Natural killer cell (primary cell): ENCODE measurements around the gene MPP1. TPM values are rescaled to one million over a fixed set of nuclear protein-coding genes. Genes with fewer than 3 reads are reported as not detected.
A peak's percentile ranks its signal among the peaks of the same experiment; 100 is the strongest.
"Not testable (repeated sequence)": the region's sequence is repeated elsewhere in the genome, so short reads cannot be mapped to it uniquely, and the experiment has no call there.

Experiments
- ATAC-seq, 3 donors: fragments of 150-1000 bp in 2 of 3; fragments of 200-7000 bp in 1 of 3; cut with Tn5 transposase; 1 replicate in 1 of 3; 2 replicates in 2 of 3; pipeline ENCODE4 v1.10.0; 2021; ENCODE audit warnings: mild to moderate bottlenecking in 2 of 3, moderate library complexity in 2 of 3
- DNase-seq, 2 donors: peaks; one replicate each; pipeline versions ENCODE4 v3.0.0 to v3.0.0-alpha.2; 2013 to 2021; ENCODE audit warnings: mixed read lengths in 1 of 2
- H3K27ac ChIP-seq: one replicate; pipeline ENCODE4 v1.5.1; 2013; ENCODE audit warnings: mild to moderate bottlenecking, low read length
- H3K27me3 ChIP-seq: one replicate; pipeline ENCODE4 v1.6.1; 2013; ENCODE audit warnings: low read length; ENCODE audit not compliant: control insufficient read depth, insufficient read depth
- H3K36me3 ChIP-seq: one replicate; pipeline ENCODE4 v1.6.1; 2013; ENCODE audit warnings: low read length; ENCODE audit not compliant: control insufficient read depth, insufficient read depth
- H3K4me1 ChIP-seq: one replicate; pipeline ENCODE4 v1.6.1; 2013; ENCODE audit warnings: low read length; ENCODE audit not compliant: control insufficient read depth, insufficient read depth
- H3K4me3 ChIP-seq: one replicate; pipeline ENCODE4 v1.5.1; 2013; ENCODE audit warnings: low read length
- H3K9me3 ChIP-seq: one replicate; pipeline ENCODE4 v1.6.1; 2013; ENCODE audit warnings: low read length; ENCODE audit not compliant: control insufficient read depth, insufficient read depth
- H3K27ac Mint-ChIP-seq, 2 donors: one replicate each; pipeline ENCODE4 v1.8.0; 2022; ENCODE audit warnings: mild to moderate bottlenecking in 2 of 2, mixed read lengths in 2 of 2, moderate library complexity in 1 of 2
- H3K27me3 Mint-ChIP-seq, 2 donors: one replicate each; pipeline ENCODE4 v1.8.0; 2022; ENCODE audit warnings: low read depth in 2 of 2, mixed read lengths in 2 of 2
- H3K36me3 Mint-ChIP-seq: one replicate; pipeline ENCODE4 v1.8.0; 2022; ENCODE audit warnings: mixed read lengths
- H3K4me1 Mint-ChIP-seq, 2 donors: one replicate each; pipeline ENCODE4 v1.8.0; 2022; ENCODE audit warnings: mixed read lengths in 2 of 2
- H3K4me3 Mint-ChIP-seq: one replicate; pipeline ENCODE4 v1.8.0; 2022; ENCODE audit warnings: mild to moderate bottlenecking, moderate library complexity, mixed read lengths
- H3K9me3 Mint-ChIP-seq, 2 donors: one replicate each; pipeline ENCODE4 v1.8.0; 2022; ENCODE audit warnings: mixed read lengths in 2 of 2
- WGBS: methylation state at CpG from one replicate; pipeline ENCODE4 v1.1.7; 2013; ENCODE audit warnings: missing lambda C conversion rate; ENCODE audit not compliant: insufficient coverage; 5-methylcytosine and 5-hydroxymethylcytosine counted together
- intact Hi-C: fragments of 100-400 bp; cut with micrococcal nuclease; formaldehyde crosslinking; loops from one replicate; pipeline ENCODE4 v1.14.2; 2022
- total RNA-seq, 4 donors: library from RNA; stranded (reverse); fragments of 120-200 nt in 1 of 4; gene quantifications; one replicate each; pipeline versions ENCODE4 v1.2.3 to v1.2.4, GENCODE V29; 2013 to 2022
- TF ChIP-seq, protein P1 (sequence below): fragments of 200-600 bp; IDR thresholded peaks from one replicate; pipeline ENCODE4 v1.8.0; 2022; ENCODE audit warnings: antibody characterized with exemption

Gene MPP1
- total RNA-seq, 3 donors from 2014 or later (not counting 1 experiment from before 2014, with no cell fraction given): 20.8 to 36.7 (median 27.0) TPM

- intact Hi-C loops: no loop called here
- H3K36me3 ChIP-seq: no peaks in the 10 kb centered on the region
- no peaks in the 10 kb centered on the region for H3K27me3 ChIP-seq
- no peak overlapping the region for H3K4me3 Mint-ChIP-seq
- H3K9me3 ChIP-seq: no peaks in the 10 kb centered on the region
- peaks cover 4% of the 10 kb centered on the region for H3K4me1 ChIP-seq
- no peaks in the 10 kb centered on the region for H3K27me3 Mint-ChIP-seq
- no peaks in the 10 kb centered on the region for H3K36me3 Mint-ChIP-seq
- no peak overlapping the region for H3K4me3 ChIP-seq
- no peaks in the 10 kb centered on the region for H3K9me3 Mint-ChIP-seq
- TF ChIP-seq, protein P1, sequence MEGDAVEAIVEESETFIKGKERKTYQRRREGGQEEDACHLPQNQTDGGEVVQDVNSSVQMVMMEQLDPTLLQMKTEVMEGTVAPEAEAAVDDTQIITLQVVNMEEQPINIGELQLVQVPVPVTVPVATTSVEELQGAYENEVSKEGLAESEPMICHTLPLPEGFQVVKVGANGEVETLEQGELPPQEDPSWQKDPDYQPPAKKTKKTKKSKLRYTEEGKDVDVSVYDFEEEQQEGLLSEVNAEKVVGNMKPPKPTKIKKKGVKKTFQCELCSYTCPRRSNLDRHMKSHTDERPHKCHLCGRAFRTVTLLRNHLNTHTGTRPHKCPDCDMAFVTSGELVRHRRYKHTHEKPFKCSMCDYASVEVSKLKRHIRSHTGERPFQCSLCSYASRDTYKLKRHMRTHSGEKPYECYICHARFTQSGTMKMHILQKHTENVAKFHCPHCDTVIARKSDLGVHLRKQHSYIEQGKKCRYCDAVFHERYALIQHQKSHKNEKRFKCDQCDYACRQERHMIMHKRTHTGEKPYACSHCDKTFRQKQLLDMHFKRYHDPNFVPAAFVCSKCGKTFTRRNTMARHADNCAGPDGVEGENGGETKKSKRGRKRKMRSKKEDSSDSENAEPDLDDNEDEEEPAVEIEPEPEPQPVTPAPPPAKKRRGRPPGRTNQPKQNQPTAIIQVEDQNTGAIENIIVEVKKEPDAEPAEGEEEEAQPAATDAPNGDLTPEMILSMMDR: no peak
- DNase-seq (no peak), ATAC-seq (no peak)
- no peak overlapping the region for H3K27ac ChIP-seq
- H3K27ac Mint-ChIP-seq: no peak overlapping the region
- H3K4me1 Mint-ChIP-seq: peaks cover 9 to 11% of the 10 kb centered on the region in 2 donors
These were observed 23.8 kb upstream of the MPP1 start for GRCh38 chrX:154829134-154829533.

GRCh38 chrX:154828016-154828408 is 22.7 kb upstream of the MPP1 start:
- WGBS: no CpG with 5 or more reads among the region's 2 CpGs
- no peak overlapping the region for H3K4me3 Mint-ChIP-seq
- no peak for DNase-seq
- Histone ChIP-seq H3K9me3 (no peaks in the 10 kb centered on the region), H3K4me1 (peaks cover 4% of the 10 kb centered on the region), H3K27me3 (no peaks in the 10 kb centered on the region), H3K4me3 (no peak overlapping the region), H3K36me3 (no peaks in the 10 kb centered on the region), H3K27ac (no peak overlapping the region)
- no peak for ATAC-seq
- H3K36me3 Mint-ChIP-seq: no peaks in the 10 kb centered on the region
- no peaks in the 10 kb centered on the region for H3K9me3 Mint-ChIP-seq
- H3K4me1 Mint-ChIP-seq: peaks cover 9 to 11% of the 10 kb centered on the region in 2 donors
- TF ChIP-seq, protein P1: no peak
- no peaks in the 10 kb centered on the region for H3K27me3 Mint-ChIP-seq
- intact Hi-C loops: no loop called here
- H3K27ac Mint-ChIP-seq: peak overlapping the region in 1 of 2 donors; percentile 66

DNA sequence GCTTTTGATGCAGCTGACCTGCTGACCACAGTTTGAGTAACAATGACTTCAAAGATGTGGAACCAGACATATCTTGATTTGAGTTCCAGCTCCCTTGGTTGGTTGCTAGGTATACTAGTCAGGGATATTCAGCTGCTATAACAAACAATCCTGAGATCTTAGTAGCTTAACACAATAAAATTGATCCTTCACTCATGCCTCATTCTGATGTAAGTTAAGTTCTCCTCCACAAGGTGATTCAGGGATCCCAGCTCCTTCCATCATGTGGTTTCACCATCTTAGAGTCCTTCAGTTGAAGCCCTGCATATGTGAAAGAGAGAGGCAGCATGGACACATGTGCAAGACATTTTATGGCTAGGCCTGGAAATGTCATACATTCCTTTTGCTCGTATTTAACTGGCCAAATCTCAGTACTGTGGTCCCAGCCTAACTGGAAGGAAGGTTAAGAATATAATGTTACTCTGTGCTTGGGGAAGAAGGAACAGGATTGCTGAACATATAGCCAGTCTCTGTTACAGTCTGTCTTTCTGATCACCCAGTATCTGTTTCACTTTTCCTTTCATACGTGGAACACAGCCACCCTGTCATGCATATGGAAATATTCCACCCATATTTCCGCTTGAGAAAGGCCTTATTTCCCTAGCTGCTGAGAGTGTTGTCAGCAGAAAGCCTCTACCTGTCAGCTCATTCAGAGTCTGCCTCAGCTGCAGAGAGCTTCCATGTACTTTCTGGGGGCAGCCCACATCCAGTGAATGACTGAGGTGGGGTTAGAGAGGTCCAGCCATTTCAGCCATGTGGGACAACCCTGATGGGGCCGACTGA is 22.1 kb upstream of the MPP1 start:
- intact Hi-C loops: no loop called here
- peaks cover 4% of the 10 kb centered on the region for H3K4me1 ChIP-seq
- H3K9me3 Mint-ChIP-seq: no peaks in the 10 kb centered on the region
- H3K4me1 Mint-ChIP-seq: peaks cover 9 to 11% of the 10 kb centered on the region in 2 donors
- WGBS: 41% methylated on average over 3 of the region's 4 CpGs
- H3K27me3 ChIP-seq: no peaks in the 10 kb centered on the region
- H3K27me3 Mint-ChIP-seq: no peaks in the 10 kb centered on the region
- H3K36me3 ChIP-seq: no peaks in the 10 kb centered on the region
- H3K36me3 Mint-ChIP-seq: no peaks in the 10 kb centered on the region
- no peaks in the 10 kb centered on the region for H3K9me3 ChIP-seq
- peak overlapping the region in 1 of 2 donors; percentile 66 for H3K27ac Mint-ChIP-seq
- DNase-seq (peak in 1 of 2 donors; percentile 32), ATAC-seq (peak in 2 of 3 donors; percentile 45 to 60)
- H3K4me3 Mint-ChIP-seq: no peak overlapping the region
- H3K27ac ChIP-seq: peak overlapping the region; percentile 52
- TF ChIP-seq, protein P1: no peak
- H3K4me3 ChIP-seq: no peak overlapping the region

- H3K9me3 Mint-ChIP-seq, ATAC-seq, H3K27ac Mint-ChIP-seq, H3K27ac ChIP-seq, H3K36me3 ChIP-seq, H3K4me1 ChIP-seq, H3K27me3 Mint-ChIP-seq, H3K36me3 Mint-ChIP-seq, intact Hi-C loops, DNase-seq, H3K4me3 Mint-ChIP-seq, H3K27me3 ChIP-seq, H3K4me3 ChIP-seq, H3K9me3 ChIP-seq: not testable (repeated sequence)
- WGBS: no CpG with 5 or more reads among the region's 3 CpGs
- H3K4me1 Mint-ChIP-seq: peaks cover 9 to 11% of the 10 kb centered on the region in 2 donors
These were observed 20.3 kb upstream of the MPP1 start for GRCh38 chrX:154825586-154825985.
